GM12872 (cell line): ENCODE results near the gene CNTN1.

Experiments used
- CTCF ChIP-seq: IDR thresholded peaks from 3 replicates; pipeline ENCODE4 v1.5.1; 2011; ENCODE audit warnings: low read depth, mild to moderate bottlenecking, low read length, moderate library complexity; ENCODE audit not compliant: insufficient read depth

CNTN1 gene

GRCh38 chr12:40727774-40728483 is 35.7 kb downstream of the CNTN1 start:
- TF ChIP-seq CTCF, result no peak

GRCh38 chr12:40730281-40730680 is 38.0 kb downstream of the CNTN1 start:
- no peak for TF ChIP-seq CTCF

GRCh38 chr12:40733871-40734270 is 41.6 kb downstream of the CNTN1 start:
- no peak for TF ChIP-seq CTCF

DNA sequence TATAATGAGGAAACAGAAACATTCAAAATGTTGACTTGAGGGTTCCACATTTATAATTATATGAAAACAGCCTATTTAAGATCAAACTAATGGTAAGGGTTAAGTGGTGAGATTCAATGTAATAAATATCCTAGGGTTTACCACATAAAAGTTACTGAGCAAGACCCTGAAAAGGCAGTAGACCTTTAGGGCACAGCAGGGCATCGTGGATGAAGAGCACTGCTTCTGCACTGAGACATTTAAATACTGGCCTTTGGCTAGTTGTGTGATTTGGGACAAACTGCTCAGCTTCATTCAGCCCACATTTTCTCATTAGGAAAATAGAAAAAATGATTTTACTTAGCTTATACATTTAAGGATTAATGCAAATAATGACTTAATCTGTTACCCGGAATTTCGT is 42.0 kb downstream of the CNTN1 start:
- TF ChIP-seq CTCF, result no peak

- no peak for TF ChIP-seq CTCF
Measured at GRCh38 chr12:40735551-40736230, 43.5 kb downstream of the CNTN1 start.

DNA sequence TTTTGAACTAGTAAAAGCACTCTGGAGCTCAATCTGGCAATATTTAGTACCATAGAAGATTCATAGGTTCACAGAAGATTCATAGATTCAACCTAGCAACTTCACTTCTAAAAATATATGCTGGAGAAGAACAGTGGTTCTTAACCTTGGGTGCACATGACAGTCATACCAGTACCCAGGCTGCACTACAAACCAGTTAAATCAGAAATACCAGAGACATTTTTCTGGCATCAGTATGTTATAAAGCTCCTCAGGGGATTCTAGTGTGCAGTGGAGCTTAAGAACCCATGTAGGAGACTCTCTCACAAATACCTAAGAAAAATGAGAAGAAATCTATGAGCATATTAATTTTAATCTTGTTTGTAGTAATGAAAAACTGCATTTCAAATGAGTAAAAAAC is 46.6 kb downstream of the CNTN1 start:
- TF ChIP-seq CTCF, result no peak

- no peak for TF ChIP-seq CTCF
Measured at GRCh38 chr12:40742041-40742440, 49.8 kb downstream of the CNTN1 start.
